Right lobe of liver (tissue), 4 donors: Measurements from ENCODE around the gene LCP1.

Experiments
- POLR2A ChIP-seq: fragments of 450-650 bp; IDR thresholded peaks from one replicate; pipeline ENCODE4 v1.6.1; 2017; ENCODE audit warnings: antibody characterized with exemption, mild to moderate bottlenecking
- TF ChIP-seq, protein P1 (sequence below), 4 donors: fragments of 200-600 bp in 3 of 4; fragments of 450-650 bp in 1 of 4; IDR thresholded peaks; one replicate each; pipeline versions ENCODE4 v1.5.1 to v1.8.0; 2016 to 2022; ENCODE audit warnings: antibody characterized with exemption in 4 of 4, mild to moderate bottlenecking in 2 of 4
- donor health status: DM: no; HTN: no; CAD: no.
- donor health status: DM: no; HTN: no; CAD: no.
- donor health status: DM: no; HTN: yes; CAD: no.

GRCh38 chr13:46182491-46182877 is 507 bp upstream of the LCP1 start:
- TF ChIP-seq, protein P1, sequence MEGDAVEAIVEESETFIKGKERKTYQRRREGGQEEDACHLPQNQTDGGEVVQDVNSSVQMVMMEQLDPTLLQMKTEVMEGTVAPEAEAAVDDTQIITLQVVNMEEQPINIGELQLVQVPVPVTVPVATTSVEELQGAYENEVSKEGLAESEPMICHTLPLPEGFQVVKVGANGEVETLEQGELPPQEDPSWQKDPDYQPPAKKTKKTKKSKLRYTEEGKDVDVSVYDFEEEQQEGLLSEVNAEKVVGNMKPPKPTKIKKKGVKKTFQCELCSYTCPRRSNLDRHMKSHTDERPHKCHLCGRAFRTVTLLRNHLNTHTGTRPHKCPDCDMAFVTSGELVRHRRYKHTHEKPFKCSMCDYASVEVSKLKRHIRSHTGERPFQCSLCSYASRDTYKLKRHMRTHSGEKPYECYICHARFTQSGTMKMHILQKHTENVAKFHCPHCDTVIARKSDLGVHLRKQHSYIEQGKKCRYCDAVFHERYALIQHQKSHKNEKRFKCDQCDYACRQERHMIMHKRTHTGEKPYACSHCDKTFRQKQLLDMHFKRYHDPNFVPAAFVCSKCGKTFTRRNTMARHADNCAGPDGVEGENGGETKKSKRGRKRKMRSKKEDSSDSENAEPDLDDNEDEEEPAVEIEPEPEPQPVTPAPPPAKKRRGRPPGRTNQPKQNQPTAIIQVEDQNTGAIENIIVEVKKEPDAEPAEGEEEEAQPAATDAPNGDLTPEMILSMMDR (IDR thresholded peaks at IDR 0.05): no peak
- no peak for TF ChIP-seq POLR2A
